Measurements from ENCODE around the gene CFLAR. TPM values are rescaled to one million over a fixed set of nuclear protein-coding genes. Genes with fewer than 3 reads are reported as not detected.

Gene CFLAR
- total and polyA plus RNA-seq, 2 of the 13 experiments (the other 11 are each of a cell fraction or from before 2014, with no cell fraction given) = 43.8 to 92.1 TPM

- Histone ChIP-seq H2AFZ (ENCODE audit: low read length) (no peak overlapping the region), H3K9me3 (ENCODE audit: low read length) (no peaks in the 10 kb centered on the region), H3K4me2 (ENCODE audit: low read depth, low read length) (no peak overlapping the region), H3K27ac (ENCODE audit: extremely low read length, insufficient read depth, low read length) (no peak overlapping the region), H3K36me3 (replicated peaks in 1 of 2; ENCODE audit: control insufficient read depth in 1 of 2, insufficient read depth in 2 of 2, low read length in 2 of 2) (peaks cover 18 to 59% of the 10 kb centered on the region in 2 experiments), H3K9ac (ENCODE audit: insufficient read depth, low read depth, low read length) (no peak overlapping the region), H3K4me1 (ENCODE audit: insufficient read depth, low read length) (peaks cover 41% of the 10 kb centered on the region), H3K79me2 (ENCODE audit: insufficient read depth, low read length) (peaks cover 7% of the 10 kb centered on the region), H3K4me3 (replicated peaks in 1 of 3; ENCODE audit: insufficient read depth in 1 of 3, low read depth in 2 of 3, low read length in 3 of 3) (no peak overlapping the region), H3K27me3 (ENCODE audit: control insufficient read depth in 1 of 2, insufficient read depth in 2 of 2, low read length in 2 of 2) (no peaks in the 10 kb centered on the region), H4K20me1 (ENCODE audit: insufficient read depth, low read length) (no peaks in the 10 kb centered on the region)
- no peak for FAIRE-seq
- POLR2A ChIA-PET = interaction anchor here (2.6 to 3.0 kb wide), 3 partner anchors 11 to 39 kb away, joined by 13 to 26 read pairs (median 20); partner anchors contain the start of gene CASP10
- no TSS peak for BruUV-seq (replicated peaks)
- CTCF ChIA-PET (ENCODE audit: low intra/inter-chr PET ratio, low total read pairs) = no interaction called here
- TF ChIP-seq ZNF20 (CRISPR knock-in tag; IDR thresholded peaks at IDR 0.05) (no peak), ZNF878 (CRISPR knock-in tag; IDR thresholded peaks at IDR 0.05) (no peak), GABPA (IDR thresholded peaks at IDR 0.05; ENCODE audit: low read depth, low read length) (no peak), GABPA (CRISPR knock-in tag; IDR thresholded peaks at IDR 0.05; ENCODE audit: low read depth) (0 out of 2 replicates have a peak, but pooled peaks have one; percentile 4)
- 98% methylated on average over 3 of the region's 3 CpGs for WGBS (ENCODE audit: low lambda C conversion rate)
- intact Hi-C loops (cut with micrococcal nuclease; ENCODE audit: unreplicated experiment) = no loop called here
- no peak for DNase-seq (ENCODE audit: low spot score)
- ATAC-seq = no peak
- in situ Hi-C loops (cut with HindIII; ENCODE audit: extremely low pct_ligation_motif_present, low pct_unique_long_range_greater_than_20kb) = no loop called here
These were observed 78.1 kb downstream of the CFLAR start for GRCh38 chr2:201194097-201194496.

DNA sequence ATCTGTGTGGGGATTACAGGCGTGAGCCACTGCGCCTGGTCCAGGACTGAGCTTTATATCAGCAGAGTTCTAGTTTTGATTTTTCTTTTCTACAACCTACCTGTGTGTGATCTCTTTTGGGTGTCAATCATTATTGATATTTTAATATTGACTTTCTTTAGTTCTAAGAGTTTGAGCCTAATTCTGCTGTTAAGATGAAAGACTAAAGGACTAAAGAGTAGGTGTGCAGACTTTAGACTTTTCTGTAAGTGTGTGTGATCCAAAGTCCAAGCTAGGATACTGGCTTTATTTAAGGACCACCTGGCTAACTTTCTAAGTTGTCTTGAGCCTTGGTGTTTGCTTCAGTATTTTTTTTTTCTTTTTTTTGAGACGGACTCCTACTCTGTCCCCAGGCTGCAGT is 79.4 kb downstream of the CFLAR start:
- intact Hi-C loops (cut with micrococcal nuclease; ENCODE audit: unreplicated experiment) (no loop called here), in situ Hi-C loops (cut with HindIII; ENCODE audit: extremely low pct_ligation_motif_present, low pct_unique_long_range_greater_than_20kb) (no loop called here)
- no peak for FAIRE-seq
- H3K4me3 ChIP-seq (replicated peaks in 1 of 3; ENCODE audit: insufficient read depth in 1 of 3, low read depth in 2 of 3, low read length in 3 of 3) = no peak overlapping the region
- H3K9ac ChIP-seq (ENCODE audit: insufficient read depth, low read depth, low read length) = no peak overlapping the region; the same call in 1 of the 2 replicates
- ChIA-PET CTCF (ENCODE audit: low intra/inter-chr PET ratio, low total read pairs) (no interaction called here), POLR2A (interaction anchor here (0.7 to 3.0 kb wide), 5 partner anchors 10 to 331 kb away, joined by 3 to 26 read pairs (median 13); partner anchors contain the start of genes CASP10 and CLK1)
- no TSS peak for BruUV-seq (replicated peaks)
- no peak overlapping the region for H2AFZ ChIP-seq (ENCODE audit: low read length)
- ATAC-seq = peak; percentile 65
- H3K27me3 ChIP-seq (ENCODE audit: control insufficient read depth in 1 of 2, insufficient read depth in 2 of 2, low read length in 2 of 2) = no peaks in the 10 kb centered on the region
- 64% methylated on average over 3 of the region's 3 CpGs for WGBS (ENCODE audit: low lambda C conversion rate)
- peaks cover 7% of the 10 kb centered on the region for H3K79me2 ChIP-seq (ENCODE audit: insufficient read depth, low read length)
- H3K9me3 ChIP-seq (ENCODE audit: low read length) = no peaks in the 10 kb centered on the region
- H3K27ac ChIP-seq (ENCODE audit: extremely low read length, insufficient read depth, low read length) = peak overlapping the region; percentile 60
- H3K36me3 ChIP-seq (replicated peaks in 1 of 2; ENCODE audit: control insufficient read depth in 1 of 2, insufficient read depth in 2 of 2, low read length in 2 of 2) = peaks cover 19 to 57% of the 10 kb centered on the region in 2 experiments
- no peak overlapping the region for H3K4me2 ChIP-seq (ENCODE audit: low read depth, low read length)
- no peaks in the 10 kb centered on the region for H4K20me1 ChIP-seq (ENCODE audit: insufficient read depth, low read length)
- no peak for DNase-seq (ENCODE audit: low spot score)
- H3K4me1 ChIP-seq (ENCODE audit: insufficient read depth, low read length) = peaks cover 41% of the 10 kb centered on the region
- TF ChIP-seq TGIF2 (CRISPR knock-in tag; IDR thresholded peaks at IDR 0.05) (no peak), ZNF383 (CRISPR knock-in tag; IDR thresholded peaks at IDR 0.05; ENCODE audit: borderline replicate concordance) (no peak), HNF4G (IDR thresholded peaks at IDR 0.05; ENCODE audit: borderline replicate concordance, low read depth, low read length) (peak; percentile 43), HNF4G (CRISPR knock-in tag; IDR thresholded peaks at IDR 0.05; ENCODE audit: borderline replicate concordance, low read depth) (no peak), ZNF432 (CRISPR knock-in tag; IDR thresholded peaks at IDR 0.05; ENCODE audit: borderline replicate concordance) (no peak), ZMAT3 (CRISPR knock-in tag; conservative IDR thresholded peaks at IDR 0.05) (no peak), ZNF570 (CRISPR knock-in tag; IDR thresholded peaks at IDR 0.05; ENCODE audit: borderline replicate concordance) (no peak), SALL1 (CRISPR knock-in tag; IDR thresholded peaks at IDR 0.05) (0 out of 2 replicates have a peak, but pooled peaks have one; percentile 34), PHB2 (IDR thresholded peaks at IDR 0.05; ENCODE audit: partially characterized antibody) (no peak), ZNF670 (CRISPR knock-in tag; IDR thresholded peaks at IDR 0.05; ENCODE audit: borderline replicate concordance) (no peak), PAXIP1 (CRISPR knock-in tag; conservative IDR thresholded peaks at IDR 0.05) (peak; percentile 78), DNMT1 (CRISPR knock-in tag; IDR thresholded peaks at IDR 0.05) (no peak), ZFP62 (CRISPR knock-in tag; IDR thresholded peaks at IDR 0.05) (no peak), JUN (CRISPR knock-in tag; IDR thresholded peaks at IDR 0.05) (no peak)
